Measurements from ENCODE around the gene CHL1.

Gene CHL1

GRCh38 chr3:228442-229182, 32.0 kb downstream of the CHL1 start:
- no peak for DNase-seq (ENCODE audit: low spot score)

- DNase-seq (ENCODE audit: low spot score) = no peak
Measured at GRCh38 chr3:229183-229661, 32.7 kb downstream of the CHL1 start.

DNA sequence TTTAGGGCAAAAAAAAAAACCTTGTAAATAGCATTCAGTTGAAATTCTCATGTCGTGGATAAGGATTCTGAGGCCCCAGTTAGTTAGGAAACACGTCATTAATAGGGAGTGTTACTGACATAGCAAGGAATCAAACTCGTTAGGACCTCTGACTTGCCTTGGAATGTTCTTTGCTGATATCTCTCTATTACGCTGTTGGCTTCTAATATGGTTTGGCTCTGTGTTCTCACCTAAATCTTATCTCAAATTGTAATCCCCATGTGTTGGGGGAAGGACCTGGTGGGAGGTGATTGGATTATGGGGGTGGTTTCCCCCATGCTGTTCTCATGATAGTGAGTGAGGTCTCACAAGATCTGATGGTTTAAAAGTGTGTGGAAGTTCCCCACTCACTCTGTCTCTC, 40.3 kb downstream of the CHL1 start:
- no peak for DNase-seq (ENCODE audit: low spot score)

- DNase-seq (ENCODE audit: low spot score) = no peak
Measured at GRCh38 chr3:242602-243355, 46.2 kb downstream of the CHL1 start.

GRCh38 chr3:243356-243725, 46.8 kb downstream of the CHL1 start:
- no peak for DNase-seq (ENCODE audit: low spot score)

DNA sequence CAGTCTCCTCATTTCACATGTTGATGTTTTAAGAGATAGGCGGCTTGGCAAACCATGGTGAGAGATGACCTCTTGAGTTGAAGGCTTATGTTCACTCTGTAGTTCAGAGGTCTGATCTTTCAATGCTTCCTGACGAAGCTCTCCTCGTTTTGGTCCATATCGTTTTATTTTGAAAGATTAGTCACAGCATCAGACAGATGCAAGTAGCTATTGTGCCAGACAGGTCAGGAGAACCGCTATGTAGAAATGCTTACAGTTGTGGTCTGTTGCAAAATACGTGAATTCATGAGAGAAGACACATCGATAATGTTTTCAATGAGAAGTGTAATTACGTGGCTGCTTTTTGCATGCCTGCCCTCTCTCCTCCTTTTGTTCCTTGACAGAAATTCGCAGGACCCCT, 47.5 kb downstream of the CHL1 start:
- DNase-seq (ENCODE audit: low spot score) = no peak

- no peak for DNase-seq (ENCODE audit: low spot score)
Measured at GRCh38 chr3:247916-248315, 51.4 kb downstream of the CHL1 start.

- DNase-seq (ENCODE audit: low spot score) = no peak
Measured at GRCh38 chr3:248864-249520, 52.4 kb downstream of the CHL1 start.

DNA sequence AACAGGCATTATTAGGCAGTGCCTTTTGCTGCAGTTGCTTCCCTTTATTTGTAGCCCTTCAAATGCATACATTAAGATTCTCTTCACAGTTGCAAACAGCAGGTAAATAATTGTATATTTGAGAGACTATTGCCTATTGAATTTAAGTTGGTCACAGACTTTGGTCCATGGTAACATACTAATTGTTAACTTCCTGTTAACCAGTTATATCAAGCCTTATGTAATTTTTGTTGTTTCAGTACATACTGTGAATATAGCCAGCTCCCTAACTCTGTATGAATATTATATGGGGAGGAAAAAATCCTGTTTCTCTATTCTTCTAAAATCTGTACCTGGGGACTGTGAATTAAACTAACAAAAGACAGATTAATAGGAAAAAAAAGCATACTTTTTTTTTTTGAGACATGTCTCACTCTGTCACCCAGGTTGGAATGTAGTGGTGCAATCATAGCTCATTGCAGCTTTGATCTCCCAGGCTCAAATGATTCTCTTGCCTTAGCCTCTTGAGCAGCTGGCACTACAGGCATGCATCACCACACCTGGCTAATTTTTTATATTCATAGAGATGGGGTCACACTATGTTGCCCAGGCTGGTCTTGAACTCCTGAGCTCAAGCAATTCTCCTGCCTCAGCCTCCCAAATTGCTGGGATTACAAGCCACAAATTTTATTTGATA, 53.2 kb downstream of the CHL1 start:
- no peak for DNase-seq (ENCODE audit: low spot score)

DNA sequence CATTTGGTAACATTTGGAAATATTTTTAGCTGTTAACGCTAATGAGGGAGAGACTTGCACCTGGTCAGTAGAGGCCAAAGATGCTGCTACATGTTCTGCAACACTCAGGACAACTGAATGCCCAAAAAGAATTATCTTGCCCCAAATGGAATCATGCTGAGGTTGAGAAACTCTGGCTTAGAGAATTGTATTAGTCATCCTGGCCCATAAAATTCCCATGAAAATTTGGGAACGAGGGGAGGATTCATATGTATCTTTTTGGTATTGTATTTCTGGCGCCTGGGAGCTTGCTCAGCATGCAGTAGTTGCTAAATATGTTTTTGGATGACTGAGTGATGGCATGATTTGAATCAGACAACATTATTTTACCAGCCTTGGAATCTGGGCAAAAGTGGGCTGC, 59.9 kb downstream of the CHL1 start:
- DNase-seq (ENCODE audit: low spot score) = no peak

- no peak for DNase-seq (ENCODE audit: low spot score)
Measured at GRCh38 chr3:257826-258225, 61.3 kb downstream of the CHL1 start.

DNA sequence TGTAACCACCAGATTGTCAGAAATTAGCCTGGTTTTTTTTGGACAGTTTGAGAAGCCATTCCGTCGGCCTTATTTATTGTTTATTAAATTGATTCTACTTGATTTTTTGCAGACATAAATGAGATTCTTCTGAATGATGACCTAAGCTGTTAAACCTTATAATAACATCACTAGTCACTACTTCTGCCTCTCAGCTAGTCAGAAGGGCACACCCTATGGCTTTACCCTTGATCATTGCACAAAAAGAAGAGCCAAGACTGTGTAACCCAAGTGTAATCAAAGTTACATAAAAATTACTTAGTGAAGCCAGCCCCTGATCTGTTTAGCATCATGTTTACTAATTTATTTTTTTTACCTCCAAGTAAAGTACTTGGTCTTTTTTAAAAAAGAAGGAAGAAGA, 64.3 kb downstream of the CHL1 start:
- DNase-seq (ENCODE audit: low spot score) = no peak

DNA sequence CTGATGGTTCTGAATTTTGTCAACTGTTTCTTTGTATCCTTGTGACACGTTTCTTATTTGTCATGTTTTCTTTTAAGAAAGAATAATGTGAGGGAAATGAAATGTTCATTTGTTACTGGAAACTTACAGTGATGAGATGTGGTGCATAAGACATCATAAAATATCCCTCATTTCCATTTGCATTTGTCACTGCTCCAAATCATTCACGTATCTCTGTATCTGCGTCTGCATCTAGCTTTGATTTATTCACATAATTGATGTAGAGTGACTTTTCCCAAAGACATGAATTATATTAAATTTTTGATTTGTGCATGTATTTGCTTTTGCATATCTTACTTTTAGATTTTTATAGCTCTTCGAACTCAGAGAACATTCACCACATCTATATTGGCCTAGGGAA, 66.8 kb downstream of the CHL1 start:
- DNase-seq (ENCODE audit: low spot score) = no peak

GRCh38 chr3:264394-265156, 68.0 kb downstream of the CHL1 start:
- no peak for DNase-seq (ENCODE audit: low spot score)

GRCh38 chr3:267101-267500, 70.5 kb downstream of the CHL1 start:
- DNase-seq (ENCODE audit: low spot score) = no peak

DNA sequence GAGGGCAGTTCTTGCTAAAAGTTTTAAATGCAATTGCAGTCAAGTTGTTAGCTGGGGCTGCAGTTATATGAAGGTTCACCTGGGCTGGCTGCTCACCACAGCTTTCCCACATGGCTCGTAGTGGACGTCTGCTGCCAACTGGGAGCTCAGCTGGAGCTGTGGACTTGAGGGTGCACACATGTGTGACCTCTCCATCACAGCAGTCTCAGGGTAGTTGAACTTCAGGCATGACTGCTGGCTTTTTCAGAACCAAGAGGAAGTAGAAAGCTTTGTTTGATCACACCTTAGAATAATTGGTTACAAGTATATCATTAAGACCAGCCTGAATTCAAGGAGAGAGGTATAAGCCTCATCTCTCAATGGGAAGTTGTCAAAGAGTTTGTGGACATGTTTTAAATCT, 74.1 kb downstream of the CHL1 start:
- DNase-seq (ENCODE audit: low spot score) = no peak

DNA sequence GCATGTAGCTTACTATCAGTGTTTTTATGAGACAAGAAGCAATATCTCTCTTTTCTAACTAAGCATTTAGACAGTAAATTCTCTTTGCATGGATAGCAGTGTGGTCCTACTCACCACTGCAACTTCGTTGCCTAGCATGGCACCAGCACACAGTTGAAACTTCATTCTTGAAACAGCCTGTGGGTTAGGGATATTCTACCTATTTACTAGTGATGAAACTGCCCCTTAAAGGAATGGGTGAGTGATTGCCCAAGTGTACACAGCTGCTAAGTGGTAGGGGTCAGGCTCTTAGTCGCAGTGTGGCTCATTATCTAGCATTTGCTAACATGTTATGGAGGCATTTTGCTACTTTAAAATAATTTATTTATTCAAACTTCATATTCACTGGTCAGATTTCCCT, 78.4 kb downstream of the CHL1 start:
- no peak for DNase-seq (ENCODE audit: low spot score)

DNA sequence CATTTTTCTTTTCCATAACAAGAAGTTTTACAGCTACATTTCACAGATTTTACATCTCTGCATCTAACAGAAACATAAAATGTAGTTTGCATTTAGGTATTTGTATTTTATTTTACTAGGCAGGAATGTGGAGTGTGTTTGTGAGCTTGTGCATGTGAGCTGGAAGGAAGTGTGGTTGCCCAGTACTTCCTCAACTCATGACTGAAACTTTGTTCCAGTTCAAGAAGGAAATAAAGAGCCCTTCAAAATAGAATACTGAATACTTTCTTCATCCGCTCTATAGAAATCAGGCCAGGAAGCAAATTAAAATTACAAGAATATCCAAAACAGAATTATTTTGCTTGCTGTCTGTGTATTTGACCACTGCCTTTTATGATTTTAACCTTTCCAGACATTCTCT, 81.3 kb downstream of the CHL1 start:
- DNase-seq (ENCODE audit: low spot score) = peak; percentile 7

DNA sequence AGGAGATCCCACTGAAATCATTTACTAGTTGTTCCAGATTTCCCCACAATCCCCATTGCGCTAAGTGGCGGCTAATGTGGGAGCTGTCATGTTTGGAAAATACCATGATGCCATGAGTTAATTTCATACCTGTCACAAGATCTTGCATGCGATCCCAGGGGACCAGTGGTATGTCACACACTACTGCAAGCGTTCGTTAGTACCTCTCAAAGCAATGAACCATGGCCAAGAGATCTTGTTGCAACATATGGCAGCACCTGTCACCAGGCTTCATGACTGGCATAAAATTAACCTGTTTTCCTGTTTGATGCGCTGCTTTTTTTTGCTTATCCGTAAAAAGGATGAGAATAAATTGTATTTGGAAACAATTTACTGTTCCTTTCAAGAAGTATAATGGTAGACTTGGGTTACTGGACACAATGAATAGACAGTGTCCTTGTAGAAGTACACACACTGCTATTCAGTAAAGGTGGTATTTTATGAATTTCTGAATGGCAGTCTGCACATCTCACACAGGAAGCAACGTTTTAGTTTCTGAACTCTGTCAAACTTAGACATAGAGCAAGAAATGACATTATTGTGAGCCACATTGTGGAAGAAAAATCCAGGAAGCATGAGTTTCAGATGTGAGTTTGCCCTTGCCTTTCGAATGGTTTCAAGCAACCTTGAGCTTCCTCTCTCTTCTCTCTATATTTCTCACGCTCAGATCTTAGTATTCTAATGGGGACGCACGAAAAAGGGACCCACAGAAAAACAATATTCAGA, 81.9 kb downstream of the CHL1 start:
- no peak for DNase-seq (ENCODE audit: low spot score)

- no peak for DNase-seq (ENCODE audit: low spot score)
Measured at GRCh38 chr3:279325-279724, 82.8 kb downstream of the CHL1 start.

GRCh38 chr3:280681-281080, 84.1 kb downstream of the CHL1 start:
- DNase-seq (ENCODE audit: low spot score) = no peak

Measured in putamen (tissue), 1 donor.